ENCODE data around the gene INPP5A.
A peak's percentile ranks its signal among the peaks of the same experiment; 100 is the strongest.

Gene INPP5A

GRCh38 chr10:132643709-132644526 is 106.3 kb downstream of the INPP5A start:
- peak; percentile 47; the same call in 1 of the 3 replicates for ATAC-seq
- no peak for TF ChIP-seq CSRNP3 (CRISPR knock-in tag; IDR thresholded peaks at IDR 0.05)
- no peak for TF ChIP-seq OSR1 (CRISPR knock-in tag; IDR thresholded peaks at IDR 0.05)
- TF ChIP-seq ZNF565 (CRISPR knock-in tag; conservative IDR thresholded peaks at IDR 0.05; ENCODE audit: low read depth): no peak
- no peak for TF ChIP-seq TCF4 (CRISPR knock-in tag; IDR thresholded peaks at IDR 0.05; ENCODE audit: borderline replicate concordance)
- TF ChIP-seq TOX (CRISPR knock-in tag; IDR thresholded peaks at IDR 0.05; ENCODE audit: borderline replicate concordance): no peak
- no peak for TF ChIP-seq ZFP30 (CRISPR knock-in tag; IDR thresholded peaks at IDR 0.05)
- TF ChIP-seq, protein P1, sequence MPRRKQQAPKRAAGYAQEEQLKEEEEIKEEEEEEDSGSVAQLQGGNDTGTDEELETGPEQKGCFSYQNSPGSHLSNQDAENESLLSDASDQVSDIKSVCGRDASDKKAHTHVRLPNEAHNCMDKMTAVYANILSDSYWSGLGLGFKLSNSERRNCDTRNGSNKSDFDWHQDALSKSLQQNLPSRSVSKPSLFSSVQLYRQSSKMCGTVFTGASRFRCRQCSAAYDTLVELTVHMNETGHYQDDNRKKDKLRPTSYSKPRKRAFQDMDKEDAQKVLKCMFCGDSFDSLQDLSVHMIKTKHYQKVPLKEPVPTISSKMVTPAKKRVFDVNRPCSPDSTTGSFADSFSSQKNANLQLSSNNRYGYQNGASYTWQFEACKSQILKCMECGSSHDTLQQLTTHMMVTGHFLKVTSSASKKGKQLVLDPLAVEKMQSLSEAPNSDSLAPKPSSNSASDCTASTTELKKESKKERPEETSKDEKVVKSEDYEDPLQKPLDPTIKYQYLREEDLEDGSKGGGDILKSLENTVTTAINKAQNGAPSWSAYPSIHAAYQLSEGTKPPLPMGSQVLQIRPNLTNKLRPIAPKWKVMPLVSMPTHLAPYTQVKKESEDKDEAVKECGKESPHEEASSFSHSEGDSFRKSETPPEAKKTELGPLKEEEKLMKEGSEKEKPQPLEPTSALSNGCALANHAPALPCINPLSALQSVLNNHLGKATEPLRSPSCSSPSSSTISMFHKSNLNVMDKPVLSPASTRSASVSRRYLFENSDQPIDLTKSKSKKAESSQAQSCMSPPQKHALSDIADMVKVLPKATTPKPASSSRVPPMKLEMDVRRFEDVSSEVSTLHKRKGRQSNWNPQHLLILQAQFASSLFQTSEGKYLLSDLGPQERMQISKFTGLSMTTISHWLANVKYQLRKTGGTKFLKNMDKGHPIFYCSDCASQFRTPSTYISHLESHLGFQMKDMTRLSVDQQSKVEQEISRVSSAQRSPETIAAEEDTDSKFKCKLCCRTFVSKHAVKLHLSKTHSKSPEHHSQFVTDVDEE (CRISPR knock-in tag; IDR thresholded peaks at IDR 0.05): no peak
- TF ChIP-seq CSDC2 (CRISPR knock-in tag; IDR thresholded peaks at IDR 0.05): no peak
- TF ChIP-seq ISL1 (CRISPR knock-in tag; IDR thresholded peaks at IDR 0.05): no peak
- no peak for TF ChIP-seq GLIS3 (CRISPR knock-in tag; IDR thresholded peaks at IDR 0.05)
- no peak for TF ChIP-seq ZC3H10 (CRISPR knock-in tag; IDR thresholded peaks at IDR 0.05)
- no peak for TF ChIP-seq ESRRG (CRISPR knock-in tag; IDR thresholded peaks at IDR 0.05)
- TF ChIP-seq BACH2 (CRISPR knock-in tag; IDR thresholded peaks at IDR 0.05; ENCODE audit: borderline replicate concordance): no peak
- TF ChIP-seq POU6F1 (CRISPR knock-in tag; IDR thresholded peaks at IDR 0.05; ENCODE audit: borderline replicate concordance, low read depth): no peak

- no peak for ATAC-seq
- no peak for TF ChIP-seq TCF4 (CRISPR knock-in tag; IDR thresholded peaks at IDR 0.05; ENCODE audit: borderline replicate concordance)
- TF ChIP-seq RARB (CRISPR knock-in tag; IDR thresholded peaks at IDR 0.05): no peak
- no peak for TF ChIP-seq CSRNP3 (CRISPR knock-in tag; IDR thresholded peaks at IDR 0.05)
- no peak for TF ChIP-seq GLIS3 (CRISPR knock-in tag; IDR thresholded peaks at IDR 0.05)
Observed at GRCh38 chr10:132644527-132645246, 107.1 kb downstream of the INPP5A start.

GRCh38 chr10:132645247-132645530 is 107.6 kb downstream of the INPP5A start:
- TF ChIP-seq, protein P2, sequence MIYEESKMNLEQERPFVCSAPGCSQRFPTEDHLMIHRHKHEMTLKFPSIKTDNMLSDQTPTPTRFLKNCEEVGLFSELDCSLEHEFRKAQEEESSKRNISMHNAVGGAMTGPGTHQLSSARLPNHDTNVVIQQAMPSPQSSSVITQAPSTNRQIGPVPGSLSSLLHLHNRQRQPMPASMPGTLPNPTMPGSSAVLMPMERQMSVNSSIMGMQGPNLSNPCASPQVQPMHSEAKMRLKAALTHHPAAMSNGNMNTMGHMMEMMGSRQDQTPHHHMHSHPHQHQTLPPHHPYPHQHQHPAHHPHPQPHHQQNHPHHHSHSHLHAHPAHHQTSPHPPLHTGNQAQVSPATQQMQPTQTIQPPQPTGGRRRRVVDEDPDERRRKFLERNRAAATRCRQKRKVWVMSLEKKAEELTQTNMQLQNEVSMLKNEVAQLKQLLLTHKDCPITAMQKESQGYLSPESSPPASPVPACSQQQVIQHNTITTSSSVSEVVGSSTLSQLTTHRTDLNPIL (CRISPR knock-in tag; IDR thresholded peaks at IDR 0.05; ENCODE audit: low read depth): no peak
- no peak for TF ChIP-seq POU6F1 (CRISPR knock-in tag; IDR thresholded peaks at IDR 0.05; ENCODE audit: borderline replicate concordance, low read depth)
- no peak for TF ChIP-seq ESRRG (CRISPR knock-in tag; IDR thresholded peaks at IDR 0.05)
- no peak for TF ChIP-seq RARB (CRISPR knock-in tag; IDR thresholded peaks at IDR 0.05)
- no peak for TF ChIP-seq ZNF70 (CRISPR knock-in tag; IDR thresholded peaks at IDR 0.05)
- TF ChIP-seq, protein P3, sequence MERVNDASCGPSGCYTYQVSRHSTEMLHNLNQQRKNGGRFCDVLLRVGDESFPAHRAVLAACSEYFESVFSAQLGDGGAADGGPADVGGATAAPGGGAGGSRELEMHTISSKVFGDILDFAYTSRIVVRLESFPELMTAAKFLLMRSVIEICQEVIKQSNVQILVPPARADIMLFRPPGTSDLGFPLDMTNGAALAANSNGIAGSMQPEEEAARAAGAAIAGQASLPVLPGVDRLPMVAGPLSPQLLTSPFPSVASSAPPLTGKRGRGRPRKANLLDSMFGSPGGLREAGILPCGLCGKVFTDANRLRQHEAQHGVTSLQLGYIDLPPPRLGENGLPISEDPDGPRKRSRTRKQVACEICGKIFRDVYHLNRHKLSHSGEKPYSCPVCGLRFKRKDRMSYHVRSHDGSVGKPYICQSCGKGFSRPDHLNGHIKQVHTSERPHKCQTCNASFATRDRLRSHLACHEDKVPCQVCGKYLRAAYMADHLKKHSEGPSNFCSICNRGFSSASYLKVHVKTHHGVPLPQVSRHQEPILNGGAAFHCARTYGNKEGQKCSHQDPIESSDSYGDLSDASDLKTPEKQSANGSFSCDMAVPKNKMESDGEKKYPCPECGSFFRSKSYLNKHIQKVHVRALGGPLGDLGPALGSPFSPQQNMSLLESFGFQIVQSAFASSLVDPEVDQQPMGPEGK (CRISPR knock-in tag; IDR thresholded peaks at IDR 0.05; ENCODE audit: borderline replicate concordance): no peak
- no peak for TF ChIP-seq ZFP30 (CRISPR knock-in tag; IDR thresholded peaks at IDR 0.05)
- TF ChIP-seq GLIS3 (CRISPR knock-in tag; IDR thresholded peaks at IDR 0.05): no peak
- no peak for TF ChIP-seq ZFP3 (CRISPR knock-in tag; IDR thresholded peaks at IDR 0.05)
- no peak for TF ChIP-seq SNAI2 (CRISPR knock-in tag; IDR thresholded peaks at IDR 0.05)
- no peak for TF ChIP-seq ISL1 (CRISPR knock-in tag; IDR thresholded peaks at IDR 0.05)
- TF ChIP-seq CSDC2 (CRISPR knock-in tag; IDR thresholded peaks at IDR 0.05): no peak
- ATAC-seq: no peak

All from SK-N-SH treated with all-trans-retinoic acid at 6 μM for 48 hours (cell line).